SJCRH30 (cell line): ENCODE data around the gene MAD1L1. TPM values are rescaled to one million over a fixed set of nuclear protein-coding genes. Genes with fewer than 3 reads are reported as not detected.

Experiments
- DNase-seq, 2 experiments: peaks; one replicate each; pipeline ENCODE4 v3.0.0-alpha.2; 2015 to 2020
- H3K27ac ChIP-seq: fragments of 250-450 bp; sonication (Bioruptor Pico); 2 replicates; pipeline ENCODE4 v1.5.1; 2020; ENCODE audit warnings: mild to moderate bottlenecking, moderate library complexity
- H3K27me3 ChIP-seq: fragments of 250-450 bp; sonication (Bioruptor Pico); 2 replicates; pipeline ENCODE4 v1.5.1; 2020; ENCODE audit warnings: mild to moderate bottlenecking, moderate library complexity
- H3K36me3 ChIP-seq: fragments of 250-450 bp; sonication (Bioruptor Pico); 2 replicates; pipeline ENCODE4 v1.5.1; 2020; ENCODE audit warnings: mild to moderate bottlenecking, moderate library complexity
- H3K4me1 ChIP-seq: fragments of 250-450 bp; sonication (Bioruptor Pico); 2 replicates; pipeline ENCODE4 v1.5.1; 2020; ENCODE audit warnings: mild to moderate bottlenecking, moderate library complexity
- H3K4me3 ChIP-seq: fragments of 250-450 bp; sonication (Bioruptor Pico); 2 replicates; pipeline ENCODE4 v1.5.1; 2020; ENCODE audit warnings: mild to moderate bottlenecking, moderate library complexity
- H3K9me3 ChIP-seq: fragments of 250-450 bp; sonication (Bioruptor Pico); replicated peaks from 2 replicates; pipeline ENCODE4 v1.5.1; 2020; ENCODE audit warnings: mild to moderate bottlenecking, moderate library complexity
- total RNA-seq: library from RNA; depleted of rRNA; stranded (reverse); fragments of >200 nt; shearing (Covaris generic); gene quantifications from 2 replicates; pipeline ENCODE4 v1.2.3, GENCODE V29; 2014

The MAD1L1 gene
- total RNA-seq, 1 experiment from 2014 or later, result 31.5 TPM

DNA sequence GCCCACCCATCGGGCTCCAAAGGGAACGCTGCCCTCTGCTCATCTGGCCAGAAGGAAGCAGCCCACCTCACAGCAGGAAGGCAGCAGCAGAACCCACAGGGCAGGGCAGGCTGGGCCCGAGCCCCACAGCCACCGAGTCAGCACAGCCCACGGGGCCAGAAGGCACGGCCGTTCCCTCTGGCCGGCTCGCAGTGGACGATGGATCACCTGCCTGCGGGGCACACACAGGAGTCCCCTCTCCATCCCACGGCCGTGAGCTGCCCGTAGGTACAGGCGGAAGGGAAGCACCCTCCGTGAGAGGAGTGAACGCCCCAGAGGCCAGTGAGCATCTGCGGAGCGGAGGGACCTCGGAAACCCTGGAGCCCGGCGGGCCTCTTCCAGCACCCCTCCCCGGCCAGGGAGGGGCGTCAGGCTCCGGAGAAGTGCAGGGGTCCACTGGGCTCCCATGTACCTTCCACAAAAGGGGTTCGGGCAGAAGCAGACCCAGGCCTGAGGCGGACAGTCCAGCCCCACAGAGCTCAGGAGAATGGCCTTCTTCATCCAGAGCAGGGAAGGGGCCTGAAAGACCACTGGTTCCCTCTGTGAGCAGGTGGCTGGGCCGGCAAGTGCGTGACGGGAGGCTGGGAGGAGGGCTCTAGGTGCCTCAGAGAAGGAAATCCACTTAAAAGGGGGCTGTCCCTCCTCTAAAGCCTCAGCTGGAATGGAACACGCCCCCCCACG, 20.9 kb upstream of the MAD1L1 start:
- DNase-seq, result no peak
- Histone ChIP-seq H3K36me3 (peaks cover 9% of the 10 kb centered on the region), H3K4me3 (no peak overlapping the region), H3K4me1 (no peaks in the 10 kb centered on the region), H3K9me3 (no peaks in the 10 kb centered on the region), H3K27me3 (no peaks in the 10 kb centered on the region), H3K27ac (no peak overlapping the region)

DNA sequence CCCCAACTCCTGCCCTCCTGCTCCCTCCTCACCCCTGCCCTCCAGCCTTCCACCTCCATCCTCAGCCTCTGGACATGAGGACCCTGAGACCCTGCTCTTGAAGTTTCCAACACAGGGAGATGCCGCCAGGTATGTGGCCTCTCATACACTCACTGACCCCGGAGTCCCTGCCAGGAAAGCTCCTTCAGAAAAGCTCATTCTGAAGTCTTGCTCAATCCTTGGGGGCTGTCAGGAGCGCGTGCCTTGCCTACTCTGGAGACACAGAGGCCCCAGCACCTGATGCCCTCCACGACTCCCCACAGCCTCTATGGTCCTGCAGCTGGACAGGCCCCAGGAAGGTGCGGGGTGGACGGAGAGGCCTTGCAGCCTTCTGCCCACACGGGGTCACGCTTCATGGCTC, 20.3 kb upstream of the MAD1L1 start:
- Histone ChIP-seq H3K4me1 (no peaks in the 10 kb centered on the region), H3K4me3 (no peak overlapping the region), H3K36me3 (peaks cover 9% of the 10 kb centered on the region), H3K9me3 (no peaks in the 10 kb centered on the region), H3K27ac (no peak overlapping the region), H3K27me3 (no peaks in the 10 kb centered on the region)
- DNase-seq, result no peak

DNA sequence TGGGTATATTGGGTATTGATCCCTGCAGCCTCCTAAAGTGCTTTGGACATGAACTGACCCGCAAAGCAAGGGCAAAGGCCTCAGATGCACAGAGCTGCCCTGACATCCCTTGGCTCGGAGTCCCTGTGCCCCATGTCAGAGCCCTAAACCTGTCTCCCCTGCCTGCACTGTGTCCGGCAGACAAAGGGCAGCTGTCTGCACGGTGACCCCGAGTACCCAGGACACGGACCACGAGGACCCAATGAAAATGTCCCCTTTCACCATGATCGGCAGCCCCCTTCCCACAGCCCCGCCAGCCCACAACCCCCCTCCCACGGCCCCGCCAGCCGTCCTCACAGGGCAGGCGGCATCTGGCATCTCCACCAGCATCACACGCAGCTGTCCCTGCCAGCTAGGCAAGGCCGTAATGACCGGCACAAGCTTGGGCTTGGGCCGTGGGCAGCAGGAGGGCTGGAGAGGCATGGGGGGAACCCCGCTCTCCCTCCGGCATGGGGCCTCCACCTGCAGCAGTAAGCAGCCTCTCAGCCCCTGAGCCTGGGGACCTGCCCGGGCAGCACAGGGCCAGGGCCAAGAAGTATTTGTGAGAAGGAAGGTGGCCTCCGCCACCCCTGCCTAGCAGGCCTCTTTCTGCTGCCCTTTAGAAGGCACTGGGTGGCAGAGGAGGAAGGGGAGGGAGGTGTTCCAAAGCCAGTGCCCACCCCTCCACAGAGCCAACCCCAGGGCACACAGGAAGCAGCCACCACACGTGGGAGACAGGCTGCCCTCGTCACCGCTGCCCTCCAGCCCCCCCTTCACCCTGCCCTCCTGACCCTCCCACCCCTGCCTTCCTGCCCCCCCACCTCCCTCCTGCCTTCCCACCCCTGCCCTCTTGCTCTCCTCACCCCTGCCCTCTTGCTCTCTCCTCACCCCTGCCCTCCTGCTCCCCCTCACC, 19.4 kb upstream of the MAD1L1 start:
- DNase-seq, result no peak
- Histone ChIP-seq H3K27ac (no peak overlapping the region), H3K9me3 (no peaks in the 10 kb centered on the region)

DNA sequence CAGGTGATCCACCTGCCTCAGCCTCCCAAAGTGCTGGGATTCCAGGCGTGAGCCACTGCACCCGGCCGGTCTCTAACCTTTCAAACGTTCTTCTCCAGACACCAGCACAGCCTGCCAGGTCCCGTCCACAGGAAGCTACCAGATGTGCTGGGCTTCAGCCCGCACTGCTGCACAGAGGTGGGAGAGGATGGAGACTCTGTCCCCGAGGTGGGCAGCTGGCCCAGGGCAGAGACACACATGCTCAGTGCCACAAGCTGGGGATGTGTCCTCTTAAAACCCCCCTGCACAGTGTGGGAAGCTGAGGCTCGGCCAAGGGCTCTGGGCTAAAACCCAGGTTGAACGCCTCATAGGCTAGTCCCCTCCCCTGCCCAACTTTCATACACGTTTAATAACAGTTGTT, 18.6 kb upstream of the MAD1L1 start:
- no peaks in the 10 kb centered on the region for H3K27me3 ChIP-seq
- H3K36me3 ChIP-seq, result peaks cover 5% of the 10 kb centered on the region
- no peak overlapping the region for H3K27ac ChIP-seq
- H3K4me1 ChIP-seq, result no peaks in the 10 kb centered on the region
- no peak overlapping the region for H3K4me3 ChIP-seq
- H3K9me3 ChIP-seq, result no peaks in the 10 kb centered on the region
- DNase-seq, result no peak

More for the DNA sequence above, 19.4 kb upstream of the MAD1L1 start:
- Histone ChIP-seq H3K36me3 (peaks cover 5% of the 10 kb centered on the region), H3K27me3 (no peaks in the 10 kb centered on the region), H3K4me1 (no peaks in the 10 kb centered on the region), H3K4me3 (no peak overlapping the region)

DNA sequence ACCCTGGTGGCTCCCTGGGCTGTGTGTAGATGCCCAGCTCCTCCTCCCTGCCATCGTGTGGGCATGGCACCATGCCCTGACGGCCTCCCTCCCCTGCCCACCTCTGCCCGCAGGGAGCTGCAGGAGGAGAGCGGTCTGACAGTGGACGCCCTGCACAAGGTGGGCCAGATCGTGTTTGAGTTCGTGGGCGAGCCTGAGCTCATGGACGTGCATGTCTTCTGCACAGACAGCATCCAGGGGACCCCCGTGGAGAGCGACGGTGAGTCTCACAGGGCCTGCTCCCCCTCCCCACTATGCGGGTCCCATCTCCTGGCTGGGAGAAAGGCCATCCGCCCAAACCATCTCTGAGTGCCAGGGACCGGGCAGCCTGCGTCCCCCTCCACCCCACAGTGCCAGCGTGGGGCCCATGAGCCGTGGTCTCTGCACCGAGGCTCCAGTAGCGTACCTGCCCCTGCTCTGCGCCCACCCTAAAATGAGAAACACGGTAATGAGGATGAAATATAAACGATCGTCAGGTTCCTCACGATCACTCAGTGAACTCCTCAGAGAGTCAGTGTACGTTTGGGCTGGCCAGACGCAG, 17.1 kb upstream of the MAD1L1 start:
- no peaks in the 10 kb centered on the region for H3K27me3 ChIP-seq
- no peaks in the 10 kb centered on the region for H3K4me1 ChIP-seq
- no peaks in the 10 kb centered on the region for H3K9me3 ChIP-seq
- peaks cover 5% of the 10 kb centered on the region for H3K36me3 ChIP-seq
- DNase-seq, result no peak
- H3K27ac ChIP-seq, result no peak overlapping the region
- no peak overlapping the region for H3K4me3 ChIP-seq

DNA sequence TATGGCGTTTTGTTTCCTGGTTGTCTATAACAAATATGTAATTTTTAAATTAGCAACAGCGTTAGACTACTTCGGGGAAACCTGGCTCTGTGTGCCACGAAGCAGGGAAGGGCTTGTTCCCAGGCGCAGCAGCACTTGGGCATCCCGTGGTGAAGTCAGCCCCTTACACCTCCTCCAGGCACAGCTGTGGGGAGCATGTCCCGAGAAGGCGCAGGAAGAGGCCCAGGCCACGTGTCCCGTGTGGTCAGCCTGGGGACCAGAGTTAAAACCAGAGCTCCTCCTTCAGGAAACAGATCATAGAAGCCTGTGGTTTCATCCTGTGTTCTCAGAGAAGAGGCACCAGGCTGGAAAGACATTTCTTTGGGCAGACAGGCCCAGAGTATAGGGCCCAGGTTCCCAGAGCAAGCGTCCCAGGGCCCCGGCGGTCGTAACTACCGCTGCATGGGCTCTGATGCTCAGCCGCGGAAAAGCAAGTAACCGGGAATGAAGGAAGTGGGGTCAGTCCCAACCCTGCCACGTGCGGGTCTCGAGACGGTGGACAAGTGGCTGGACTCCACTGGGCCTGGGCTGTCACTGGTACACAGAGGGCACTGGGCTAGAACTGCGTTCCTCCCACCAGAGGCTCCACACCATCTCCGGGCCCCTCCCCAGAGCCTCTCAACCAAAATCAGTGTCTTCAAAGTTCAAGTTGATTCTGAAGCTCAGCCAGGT, 16.4 kb upstream of the MAD1L1 start:
- Histone ChIP-seq H3K36me3 (peaks cover 5% of the 10 kb centered on the region), H3K4me1 (no peaks in the 10 kb centered on the region), H3K9me3 (no peaks in the 10 kb centered on the region), H3K27me3 (no peaks in the 10 kb centered on the region), H3K27ac (no peak overlapping the region), H3K4me3 (no peak overlapping the region)
- DNase-seq, result peak; percentile 77

DNA sequence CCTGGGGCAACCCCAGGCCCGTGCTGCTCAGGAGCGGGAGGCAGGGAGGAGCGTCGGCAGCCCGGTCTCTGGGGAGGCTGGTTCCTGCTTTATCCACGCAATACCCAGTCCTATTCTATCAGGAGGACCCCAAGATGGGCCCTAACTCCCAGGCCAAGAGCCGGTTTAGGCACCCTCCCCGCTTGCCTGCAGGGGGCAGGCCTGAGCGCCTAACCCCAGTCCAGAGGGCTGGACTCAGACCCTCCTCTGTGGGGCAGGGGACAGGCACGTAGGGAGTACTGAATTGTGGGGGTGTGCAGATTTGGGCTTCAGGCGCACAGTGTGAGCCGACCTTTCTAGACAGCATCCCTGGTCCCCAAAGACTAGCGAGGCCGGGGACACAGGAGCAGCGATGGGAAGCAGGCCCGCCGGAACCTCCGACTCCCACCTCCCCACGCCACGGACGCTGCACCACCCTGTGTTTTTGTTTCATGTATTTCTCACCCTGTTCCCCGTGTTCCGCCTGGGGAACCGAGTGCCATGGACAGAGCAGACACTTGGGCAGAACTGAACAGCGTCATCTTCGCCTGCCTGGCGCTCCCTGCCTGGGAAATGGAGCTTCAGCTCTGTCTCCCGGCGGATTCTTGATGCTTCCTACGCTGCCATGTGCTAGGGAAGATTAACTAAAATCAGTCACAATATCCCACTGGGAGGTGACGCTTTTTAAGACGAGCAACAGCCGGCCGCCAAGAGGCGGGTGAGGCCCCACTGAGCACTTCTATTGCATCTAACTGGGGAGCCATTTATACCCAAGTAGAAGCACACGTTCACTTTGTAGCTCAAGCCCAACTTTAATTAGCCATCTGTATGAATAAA, 14.6 kb upstream of the MAD1L1 start:
- Histone ChIP-seq H3K4me1 (peaks cover 7% of the 10 kb centered on the region; the same call in 1 of the 2 replicates), H3K27ac (no peak overlapping the region), H3K36me3 (peaks cover 5% of the 10 kb centered on the region), H3K9me3 (no peaks in the 10 kb centered on the region), H3K4me3 (no peak overlapping the region), H3K27me3 (no peaks in the 10 kb centered on the region)
- peak; percentile 37 to 64 for DNase-seq

DNA sequence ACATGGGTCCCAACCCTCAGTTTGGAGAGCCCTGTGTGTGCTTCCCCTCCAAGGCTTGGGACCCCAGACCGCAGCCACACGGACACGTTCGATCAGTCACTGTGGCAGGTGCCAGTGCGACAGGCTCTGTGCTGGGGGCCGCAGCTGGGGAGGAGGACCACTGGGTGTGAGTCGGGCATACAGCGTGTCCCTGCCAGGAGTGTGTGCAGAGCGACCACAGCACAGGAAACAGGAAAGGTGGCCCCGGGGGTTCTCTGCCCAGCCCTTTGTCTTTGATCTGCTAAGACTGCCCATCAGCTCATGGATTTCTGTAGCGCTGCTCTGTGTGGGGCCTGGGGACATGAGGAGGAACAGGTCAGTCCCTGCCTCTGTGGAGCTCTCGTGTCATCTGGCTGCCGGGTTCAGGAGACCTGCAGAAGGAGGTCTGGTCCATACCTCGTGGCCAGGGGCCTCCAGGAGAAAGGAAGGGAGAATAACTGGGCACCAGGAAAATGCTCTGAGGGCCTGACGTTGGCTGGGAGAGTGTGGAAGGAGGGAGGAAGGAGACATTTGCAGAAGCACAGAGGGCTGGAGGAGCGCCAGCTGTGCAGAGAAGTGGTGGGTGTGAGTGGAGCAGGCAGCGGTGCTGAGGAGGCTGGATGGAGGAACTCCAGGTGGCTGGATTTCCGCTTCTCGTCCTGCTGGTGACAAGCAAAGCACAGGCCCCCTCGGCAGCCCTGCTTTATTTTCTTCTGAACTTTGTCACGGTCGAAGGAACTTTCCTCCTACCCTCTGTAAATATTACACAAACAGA, 13.3 kb upstream of the MAD1L1 start:
- no peak overlapping the region for H3K27ac ChIP-seq
- no peak for DNase-seq
- peaks cover 7% of the 10 kb centered on the region; the same call in 1 of the 2 replicates for H3K4me1 ChIP-seq

DNA sequence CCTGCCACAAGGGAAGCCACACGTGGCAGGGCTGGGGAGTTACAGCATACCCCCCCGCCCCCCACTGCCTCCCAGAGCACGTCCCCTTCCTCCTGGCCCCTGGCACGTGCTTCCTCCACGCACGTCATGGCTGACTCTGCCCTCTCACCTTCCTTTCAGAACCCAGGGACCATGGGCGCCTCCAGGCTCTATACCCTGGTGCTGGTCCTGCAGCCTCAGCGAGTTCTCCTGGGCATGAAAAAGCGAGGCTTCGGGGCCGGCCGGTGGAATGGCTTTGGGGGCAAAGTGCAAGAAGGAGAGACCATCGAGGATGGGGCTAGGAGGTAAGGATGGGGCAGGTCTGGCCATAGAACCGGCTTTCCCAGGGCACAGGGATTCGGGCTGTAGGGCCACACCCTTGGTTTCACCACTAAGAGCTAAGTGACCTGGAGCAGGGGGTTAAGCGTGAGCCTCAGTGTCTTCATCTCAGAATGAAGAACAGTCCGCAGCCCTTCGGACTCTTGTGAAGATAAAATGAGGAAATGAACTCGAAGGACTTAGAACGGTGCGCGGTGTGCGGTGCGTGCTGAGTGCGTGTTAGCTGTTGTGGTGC, 11.8 kb upstream of the MAD1L1 start:
- Histone ChIP-seq H3K27me3 (no peaks in the 10 kb centered on the region), H3K27ac (no peak overlapping the region), H3K36me3 (peaks cover under 1% of the 10 kb centered on the region; the same call in 1 of the 2 replicates), H3K4me3 (no peak overlapping the region), H3K9me3 (no peaks in the 10 kb centered on the region), H3K4me1 (peaks cover 7% of the 10 kb centered on the region; the same call in 1 of the 2 replicates)
- DNase-seq, result no peak

More for the DNA sequence above, 13.3 kb upstream of the MAD1L1 start:
- H3K4me3 ChIP-seq, result no peak overlapping the region
- H3K27me3 ChIP-seq, result no peaks in the 10 kb centered on the region
- H3K36me3 ChIP-seq, result no peaks in the 10 kb centered on the region
- H3K9me3 ChIP-seq, result no peaks in the 10 kb centered on the region

DNA sequence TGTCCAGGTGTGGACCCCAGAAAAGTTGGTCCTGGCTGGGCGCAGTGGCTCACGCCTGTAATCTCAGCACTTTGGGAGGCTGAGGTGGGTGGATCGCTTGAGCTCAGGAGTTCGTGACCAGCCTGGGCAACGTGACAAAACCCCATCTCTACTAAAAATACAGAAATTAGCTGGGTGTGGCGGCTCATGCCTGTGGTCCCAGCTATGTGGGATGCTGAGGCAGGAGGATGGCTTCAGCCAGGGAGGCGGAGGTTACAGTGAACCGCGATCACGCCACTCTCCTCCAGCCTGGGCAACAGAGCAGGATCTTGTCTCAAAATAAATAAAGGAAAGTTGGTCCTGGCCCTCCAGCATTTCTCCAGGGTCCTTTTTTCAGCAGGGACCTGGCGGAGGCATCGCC, 10.7 kb upstream of the MAD1L1 start:
- H3K27me3 ChIP-seq, result no peaks in the 10 kb centered on the region
- DNase-seq, result no peak
- peaks cover 6% of the 10 kb centered on the region; the same call in 1 of the 2 replicates for H3K36me3 ChIP-seq
- H3K4me1 ChIP-seq, result peaks cover 7% of the 10 kb centered on the region; the same call in 1 of the 2 replicates
- H3K4me3 ChIP-seq, result no peak overlapping the region
- no peak overlapping the region for H3K27ac ChIP-seq
- H3K9me3 ChIP-seq, result no peaks in the 10 kb centered on the region

DNA sequence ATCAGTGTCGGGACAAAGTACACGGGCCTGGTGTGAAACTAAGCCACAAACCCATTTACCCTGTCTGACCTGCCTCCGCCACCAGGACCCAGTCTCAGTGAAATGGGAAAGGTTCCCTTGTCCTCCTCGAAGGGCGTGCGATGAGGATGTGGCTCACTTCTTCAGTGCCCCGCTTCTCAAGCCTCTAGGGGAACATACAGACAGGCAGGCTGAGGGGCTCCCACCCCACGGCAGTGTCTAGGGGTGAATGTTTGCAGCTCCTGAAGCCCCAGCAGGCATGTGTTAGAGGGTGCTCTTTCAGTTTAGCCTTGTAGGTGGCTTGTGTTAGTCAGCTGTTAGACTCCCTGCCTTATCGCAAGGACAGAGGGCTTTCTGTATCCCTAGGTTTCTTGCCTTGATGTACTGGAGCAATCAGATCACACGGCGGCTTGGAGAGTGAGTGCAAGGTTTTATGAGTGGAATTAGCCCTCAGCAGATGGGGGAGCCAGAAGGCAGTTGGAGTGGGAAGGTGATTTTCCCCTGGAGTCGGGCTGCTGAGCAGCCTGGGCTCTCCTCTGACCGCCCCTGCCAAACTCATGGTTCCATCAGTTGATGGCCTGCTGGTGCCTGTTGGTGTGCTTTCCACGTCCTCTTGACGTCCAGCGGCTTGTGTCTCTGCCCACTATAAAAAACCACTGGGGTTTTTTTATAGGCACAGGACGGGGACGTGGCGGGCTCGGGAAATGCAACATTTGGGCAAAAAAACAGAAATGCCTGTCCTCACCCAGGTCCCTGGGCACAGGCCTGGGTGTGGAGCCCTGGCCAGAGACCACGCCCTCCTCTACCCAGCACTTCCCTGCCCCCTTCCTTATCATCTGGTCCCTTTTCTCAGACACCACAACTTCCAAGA, 10.0 kb upstream of the MAD1L1 start:
- peak; percentile 45 to 56 for DNase-seq
- peaks cover 12% of the 10 kb centered on the region; the same call in 1 of the 2 replicates for H3K36me3 ChIP-seq
- H3K27me3 ChIP-seq, result no peaks in the 10 kb centered on the region
- H3K4me1 ChIP-seq, result peaks cover 7% of the 10 kb centered on the region; the same call in 1 of the 2 replicates
- H3K4me3 ChIP-seq, result peak overlapping the region; percentile 96
- H3K9me3 ChIP-seq, result no peaks in the 10 kb centered on the region
- peak overlapping the region; percentile 69 for H3K27ac ChIP-seq
